SH-SY5Y (cell line): ENCODE data around the gene PLCB4.

Source experiments
- GATA2 ChIP-seq: IDR thresholded peaks from 2 replicates; pipeline ENCODE4 v1.6.1; 2011; ENCODE audit warnings: mild to moderate bottlenecking, low read depth, low read length
- GATA3 ChIP-seq: IDR thresholded peaks from 2 replicates; pipeline ENCODE4 v1.6.1; 2011; ENCODE audit warnings: low read depth, mild to moderate bottlenecking, low read length, moderate library complexity

- TF ChIP-seq GATA2 (no peak), GATA3 (no peak)
Measured at GRCh38 chr20:9407805-9408421, 339.0 kb downstream of the PLCB4 start.
